HG02763 (cell line): ENCODE data around the gene RHEB.
A peak's percentile ranks its signal among the peaks of the same experiment; 100 is the strongest.

Experiments
- ATAC-seq: cut with Tn5 transposase; IDR thresholded peaks from one replicate; pipeline ENCODE4 v1.9.1; 2021; ENCODE audit warnings: mild to moderate bottlenecking, moderate library complexity; ENCODE audit not compliant: unreplicated experiment

The RHEB gene

GRCh38 chr7:151451626-151452571 is 67.8 kb downstream of the RHEB start:
- no peak for ATAC-seq

- ATAC-seq = no peak
Measured at GRCh38 chr7:151451156-151451555, 68.5 kb downstream of the RHEB start.

- no peak for ATAC-seq
Measured at GRCh38 chr7:151449990-151450389, 69.7 kb downstream of the RHEB start.

- ATAC-seq = peak; percentile 48
Measured at GRCh38 chr7:151448261-151449252, 71.1 kb downstream of the RHEB start.

DNA sequence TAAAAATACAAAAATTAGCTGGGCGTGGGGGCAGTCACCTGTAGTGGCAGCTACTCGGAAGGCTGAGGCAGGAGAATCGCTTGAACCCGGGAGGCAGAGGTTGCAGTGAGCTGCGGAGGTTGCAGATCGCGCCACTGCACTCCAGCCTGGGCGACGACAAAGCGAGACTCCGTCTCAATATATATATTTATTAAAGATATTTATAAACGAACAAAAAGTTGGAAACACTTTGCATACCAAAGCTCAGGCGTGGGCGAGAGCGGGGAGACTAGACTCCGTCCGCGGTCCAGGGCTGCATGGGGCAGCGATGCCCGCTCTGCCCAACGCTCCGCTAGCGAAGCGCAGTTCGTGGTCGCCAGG is 71.8 kb downstream of the RHEB start:
- ATAC-seq = no peak

GRCh38 chr7:151447312-151447711 is 72.4 kb downstream of the RHEB start:
- no peak for ATAC-seq

DNA sequence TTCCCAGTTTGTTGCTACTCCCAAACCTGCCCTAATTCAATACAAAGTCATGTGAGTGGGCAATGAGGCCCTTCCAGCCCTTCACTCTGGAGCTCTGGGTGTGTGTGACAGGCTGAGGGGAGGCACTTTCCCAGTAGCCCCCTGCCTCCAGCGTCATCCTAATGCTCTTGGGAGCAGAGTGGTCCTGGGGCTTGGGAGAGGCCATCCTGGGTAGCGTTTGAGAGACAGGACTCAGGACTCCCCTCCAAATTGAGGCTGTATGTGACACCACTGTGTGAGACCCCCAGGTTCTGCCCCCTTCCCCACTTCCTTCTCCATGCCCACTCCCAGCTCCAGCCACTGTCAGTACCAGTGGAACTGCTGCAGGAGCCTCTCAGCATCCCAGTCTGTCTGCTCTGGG is 73.3 kb downstream of the RHEB start:
- no peak for ATAC-seq

- ATAC-seq = no peak
Measured at GRCh38 chr7:151444632-151445031, 75.1 kb downstream of the RHEB start.

DNA sequence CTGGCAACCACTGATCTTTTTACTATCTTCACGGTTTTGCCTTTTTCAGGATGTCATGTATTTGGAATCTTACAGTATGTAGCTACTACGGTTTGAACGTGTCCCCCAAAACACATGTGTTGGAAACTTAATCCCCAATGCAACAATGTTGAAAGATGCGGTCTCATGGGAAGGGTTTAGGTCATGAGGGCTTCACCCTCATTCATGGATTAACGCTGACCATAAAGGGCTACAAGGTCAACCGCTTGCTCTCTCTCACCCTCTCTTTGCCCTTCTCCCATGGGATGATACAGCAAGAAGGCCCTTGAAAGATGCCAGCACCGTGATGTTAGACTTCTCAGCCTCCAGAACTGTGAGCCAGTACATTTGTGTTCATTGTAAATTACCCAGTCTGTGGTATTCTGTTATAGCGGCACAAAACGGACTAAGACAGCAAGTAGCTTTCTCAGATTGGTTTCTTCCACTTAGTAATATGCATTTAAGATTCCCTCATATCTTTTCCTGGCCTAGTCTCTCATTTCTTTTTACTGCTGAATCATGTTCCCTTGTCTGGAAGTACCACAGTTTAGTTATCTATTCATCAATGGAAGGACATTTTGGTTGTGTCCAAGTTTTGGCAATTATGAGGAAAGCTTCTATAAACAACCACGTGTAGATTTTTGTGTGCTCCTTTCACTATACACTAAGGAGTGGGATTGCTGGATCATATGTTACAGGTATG is 76.8 kb downstream of the RHEB start:
- no peak for ATAC-seq

GRCh38 chr7:151440799-151441445 is 78.8 kb downstream of the RHEB start:
- ATAC-seq = no peak

DNA sequence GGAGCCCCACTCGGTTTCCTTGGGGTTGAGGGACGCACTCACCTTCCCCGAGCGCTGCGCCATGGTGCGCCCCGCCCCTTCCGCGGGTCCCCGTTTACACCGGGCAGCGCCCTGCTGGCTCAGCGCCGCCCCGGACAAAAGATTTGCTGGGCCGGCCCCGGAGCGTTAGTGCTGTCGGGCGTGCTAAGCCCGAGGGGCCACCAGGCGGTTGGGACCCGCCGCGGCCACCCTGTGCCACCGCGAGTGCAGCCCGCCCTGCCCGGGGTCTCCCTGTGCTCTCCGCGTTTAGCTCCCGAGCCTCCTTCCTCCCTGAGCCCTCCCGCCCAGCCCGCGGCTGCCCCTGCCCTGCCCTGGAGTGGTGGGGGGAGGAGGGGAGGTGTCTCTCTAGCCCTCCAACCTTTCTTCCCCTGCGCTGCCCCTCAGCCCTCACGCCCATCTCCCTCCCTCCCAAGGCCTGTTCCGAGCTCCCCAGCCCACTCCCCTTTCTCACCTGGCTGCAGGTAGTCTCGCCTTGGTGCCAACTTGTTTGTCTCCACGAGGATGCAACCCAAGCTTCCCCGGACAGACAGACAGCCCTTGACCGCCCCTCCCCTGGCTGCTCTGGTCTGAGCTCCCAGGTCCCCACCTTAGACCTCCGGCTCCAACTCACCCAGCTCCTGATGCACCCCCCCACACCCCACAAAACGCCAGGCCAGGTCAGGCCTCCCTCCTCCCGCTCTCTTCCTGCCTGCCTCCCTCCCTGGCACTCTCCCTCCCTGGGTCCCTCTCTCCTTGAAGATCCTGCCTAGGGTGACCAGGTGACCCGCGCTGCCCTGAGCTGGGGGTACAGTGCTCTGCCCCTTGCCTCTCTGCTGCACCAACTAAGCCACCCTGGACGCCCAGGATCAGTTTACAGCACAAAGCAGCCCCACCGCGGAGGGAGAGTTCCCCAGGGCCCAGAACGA is 79.6 kb downstream of the RHEB start, which contains the start of gene CRYGN:
TSS of gene CRYGN (minus strand) at position 287 of the 944 bp plus-strand sequence. CDS start at position 63, 224 bp downstream.
- no peak for ATAC-seq

GRCh38 chr7:151438864-151439601 is 80.7 kb downstream of the RHEB start:
- no peak for ATAC-seq

DNA sequence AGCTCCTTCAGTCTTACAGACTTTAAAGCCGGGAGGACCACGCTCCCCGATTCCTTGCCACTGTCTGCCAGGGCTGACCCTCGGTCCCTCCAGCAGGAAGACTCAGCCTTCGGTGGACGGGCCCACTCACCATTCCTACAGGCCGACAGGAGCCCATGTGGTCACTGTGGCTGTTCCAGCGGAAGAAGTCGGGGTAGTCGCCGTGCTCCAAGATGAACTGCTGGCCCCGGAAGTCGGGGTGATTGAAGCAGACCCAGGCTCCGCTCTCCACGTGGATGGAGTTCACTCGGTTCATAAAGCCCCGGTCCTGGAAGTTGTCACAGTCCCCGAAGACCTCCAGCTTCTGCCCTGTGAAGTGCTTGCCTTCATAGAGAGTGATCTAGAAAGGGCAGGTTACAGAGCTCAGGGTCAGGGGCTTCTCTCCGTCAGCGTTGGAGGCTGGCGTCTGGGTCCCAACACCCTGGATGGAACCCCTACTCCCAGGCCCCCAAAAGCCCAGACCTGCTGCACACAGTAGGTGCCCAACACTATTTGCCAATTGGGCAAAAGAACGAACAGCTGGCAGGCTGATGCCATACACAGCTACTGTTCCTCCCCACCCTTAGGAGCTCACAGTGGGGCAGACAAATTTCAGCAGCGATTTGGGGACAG is 81.7 kb downstream of the RHEB start:
- ATAC-seq = no peak

GRCh38 chr7:151437159-151437553 is 82.5 kb downstream of the RHEB start:
- no peak for ATAC-seq

DNA sequence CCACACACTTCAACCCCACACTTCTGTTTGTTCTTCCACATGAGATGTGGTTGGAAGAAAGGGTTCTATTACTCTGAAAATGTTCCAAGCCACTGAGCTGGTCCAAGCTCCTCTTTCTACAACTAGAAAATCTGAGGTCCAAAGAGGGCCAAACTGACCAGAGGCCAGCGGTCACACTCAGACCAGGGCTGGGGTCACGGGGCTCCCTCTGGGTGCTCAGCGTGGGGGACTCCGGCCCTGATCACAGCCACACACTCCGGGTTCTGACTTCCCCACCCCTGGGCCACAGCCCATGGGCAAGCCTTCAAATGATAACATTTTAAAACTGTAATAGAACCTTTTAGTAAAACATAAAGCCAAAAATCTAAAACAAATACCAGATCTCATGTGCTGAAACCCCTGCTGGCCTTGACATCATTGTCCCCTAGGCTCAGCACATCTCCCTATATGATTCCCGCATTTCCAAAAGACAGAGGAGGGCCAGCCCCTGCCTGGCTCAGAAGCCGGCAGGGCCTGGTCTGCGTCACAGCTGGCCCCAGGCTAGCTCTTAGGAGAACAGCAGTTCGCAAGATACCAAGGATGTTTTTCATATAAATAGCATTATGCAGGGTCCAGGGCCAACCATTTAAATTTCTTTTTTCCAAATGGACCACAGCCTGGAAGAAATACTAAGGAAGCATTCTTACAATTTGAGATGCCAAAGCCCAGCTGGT is 83.1 kb downstream of the RHEB start:
- ATAC-seq = no peak

- no peak for ATAC-seq
Measured at GRCh38 chr7:151435971-151436370, 83.7 kb downstream of the RHEB start.
